Neuronal stem cell (in vitro differentiated cells): ENCODE results near the gene HELZ2.
A peak's percentile ranks its signal among the peaks of the same experiment; 100 is the strongest.

ENCODE experiments used
- DNase-seq: peaks from one replicate; pipeline ENCODE4 v3.0.0-alpha.2; 2013; ENCODE audit warnings: low spot score
- H2AFZ ChIP-seq: one replicate; pipeline ENCODE4 v1.6.1; 2013; ENCODE audit warnings: mild to moderate bottlenecking, low read length, inconsistent platforms
- H2AK5ac ChIP-seq: 2 replicates; pipeline ENCODE4 v1.6.1; 2013; ENCODE audit warnings: low read depth, mild to moderate bottlenecking, inconsistent platforms, low read length, moderate library complexity, mixed read lengths
- H2BK120ac ChIP-seq: 2 replicates; pipeline ENCODE4 v1.6.1; 2013; ENCODE audit warnings: low read depth, mild to moderate bottlenecking, inconsistent platforms, low read length, moderate library complexity, mixed read lengths
- H2BK12ac ChIP-seq: one replicate; pipeline ENCODE4 v1.6.1; 2013; ENCODE audit warnings: low read length, inconsistent platforms
- H2BK15ac ChIP-seq: 2 replicates; pipeline ENCODE4 v1.6.1; 2013; ENCODE audit warnings: mild to moderate bottlenecking, low read length, inconsistent platforms, mixed read lengths
- H2BK5ac ChIP-seq: one replicate; pipeline ENCODE4 v1.6.1; 2013; ENCODE audit warnings: inconsistent platforms, mild to moderate bottlenecking, low read length, moderate library complexity
- H3K14ac ChIP-seq: one replicate; pipeline ENCODE4 v1.6.1; 2013; ENCODE audit warnings: low read length, inconsistent platforms
- H3K18ac ChIP-seq: 2 replicates; pipeline ENCODE4 v1.6.1; 2013; ENCODE audit warnings: low read length, inconsistent platforms
- H3K23ac ChIP-seq: 2 replicates; pipeline ENCODE4 v1.6.1; 2013; ENCODE audit warnings: low read depth, mild to moderate bottlenecking, mixed read lengths, low read length, inconsistent platforms; ENCODE audit not compliant: poor library complexity
- H3K27ac ChIP-seq: replicated peaks from 3 replicates; pipeline ENCODE4 v1.5.1; 2013; ENCODE audit warnings: low read length, inconsistent platforms
- H3K27me3 ChIP-seq, 3 experiments: 2 replicates each; pipeline ENCODE4 v1.6.1; 2013; ENCODE audit warnings: low read length in 3 of 3, mild to moderate bottlenecking in 2 of 3, inconsistent platforms in 1 of 3, low read depth in 1 of 3, mixed read lengths in 1 of 3, moderate library complexity in 1 of 3; ENCODE audit not compliant: control insufficient read depth in 3 of 3, insufficient read depth in 3 of 3
- H3K36me3 ChIP-seq, 2 donors: replicated peaks in 1 of 2; 2 replicates each; pipeline ENCODE4 v1.6.1; 2013; ENCODE audit warnings: low read length in 2 of 2; ENCODE audit not compliant: control insufficient read depth in 2 of 2, insufficient read depth in 2 of 2
- H3K4ac ChIP-seq: 2 replicates; pipeline ENCODE4 v1.6.1; 2013; ENCODE audit warnings: inconsistent platforms, mild to moderate bottlenecking, low read length, moderate library complexity
- H3K4me1 ChIP-seq, 2 donors: 1 replicate in 1 of 2; 2 replicates in 1 of 2; pipeline ENCODE4 v1.6.1; 2013; ENCODE audit warnings: low read length in 2 of 2, low read depth in 1 of 2; ENCODE audit not compliant: control insufficient read depth in 2 of 2, insufficient read depth in 1 of 2
- H3K4me2 ChIP-seq: one replicate; pipeline ENCODE4 v1.6.1; 2013; ENCODE audit warnings: mild to moderate bottlenecking, low read length, inconsistent platforms; ENCODE audit not compliant: insufficient read depth, poor library complexity, severe bottlenecking
- H3K4me3 ChIP-seq, 2 donors: 2 replicates each; pipeline ENCODE4 v1.5.1; 2013; ENCODE audit warnings: low read length in 2 of 2, mild to moderate bottlenecking in 2 of 2, inconsistent platforms in 1 of 2, moderate library complexity in 1 of 2
- H3K79me1 ChIP-seq: one replicate; pipeline ENCODE4 v1.6.1; 2013; ENCODE audit warnings: low read depth, mild to moderate bottlenecking, inconsistent platforms, low read length, moderate library complexity
- H3K9ac ChIP-seq: one replicate; pipeline ENCODE4 v1.6.1; 2013; ENCODE audit warnings: mild to moderate bottlenecking, low read depth, low read length, inconsistent platforms; ENCODE audit not compliant: poor library complexity
- H3K9me3 ChIP-seq, 2 donors: replicated peaks in 1 of 2; 2 replicates each; pipeline versions ENCODE3 to v1.6.1; 2013; ENCODE audit warnings: low read length in 2 of 2, mild to moderate bottlenecking in 2 of 2, inconsistent platforms in 1 of 2, low read depth in 1 of 2, mixed read lengths in 1 of 2, moderate library complexity in 1 of 2; ENCODE audit not compliant: control insufficient read depth in 2 of 2, insufficient read depth in 1 of 2
- H4K8ac ChIP-seq: one replicate; pipeline ENCODE4 v1.6.1; 2013; ENCODE audit warnings: low read depth, mild to moderate bottlenecking, inconsistent platforms, low read length, moderate library complexity
- H4K91ac ChIP-seq: one replicate; pipeline ENCODE4 v1.6.1; 2013; ENCODE audit warnings: low read length, low read depth, mild to moderate bottlenecking, inconsistent platforms; ENCODE audit not compliant: poor library complexity
- WGBS, 2 donors: extraction: QIAGEN DNeasy Blood & Tissue Kit; methylation state at CpG; one replicate each; pipeline ENCODE4 v1.1.7; 2013; ENCODE audit warnings: missing lambda C conversion rate in 2 of 2, mixed read lengths in 1 of 2; ENCODE audit not compliant: insufficient read length in 2 of 2, insufficient replicate concordance in 1 of 2; ENCODE audit errors: extremely low coverage in 2 of 2; 5-methylcytosine and 5-hydroxymethylcytosine counted together

The HELZ2 gene

DNA sequence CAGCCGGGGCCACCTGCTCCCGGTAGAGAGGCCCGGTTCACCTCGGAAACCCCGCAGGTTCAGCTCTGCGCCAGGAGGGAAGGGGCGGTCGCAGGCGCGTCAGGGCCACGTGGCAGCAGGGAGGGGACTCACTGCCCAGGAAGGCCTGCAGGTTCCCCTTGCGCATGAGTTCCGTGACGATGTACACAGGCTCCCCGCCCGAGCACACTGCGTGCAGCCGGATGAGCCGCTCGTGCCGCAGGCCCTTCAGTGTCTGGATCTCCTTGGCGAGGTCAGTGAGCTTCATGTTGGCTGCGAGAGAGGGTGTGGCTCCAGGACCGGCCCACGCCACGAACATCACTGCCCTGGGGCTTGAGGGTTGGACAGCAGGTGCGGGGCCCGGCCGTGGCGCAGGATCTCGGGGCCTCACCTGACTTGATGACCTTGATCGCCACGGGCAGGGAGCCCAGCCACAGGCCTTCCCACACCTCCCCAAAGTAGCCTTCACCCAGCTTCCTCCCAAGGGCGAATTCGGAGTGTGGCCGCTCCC lies 31.9 kb downstream of the HELZ2 start:
- no peak overlapping the region for H2BK5ac ChIP-seq
- no CpG with 5 or more reads among the region's 36 CpGs for WGBS, 2 donors
- no peak overlapping the region for H3K4me2 ChIP-seq
- H3K27me3 ChIP-seq: peaks cover 0 to 49% (median under 1%) of the 10 kb centered on the region in 3 experiments
- H3K4me3 ChIP-seq: no peak overlapping the region
- DNase-seq: no peak
- H3K27ac ChIP-seq: no peak overlapping the region
- peak overlapping the region; percentile 68 for H2AK5ac ChIP-seq
- H4K8ac ChIP-seq: no peak overlapping the region
- no peaks in the 10 kb centered on the region for H3K79me1 ChIP-seq
- peak overlapping the region; percentile 76 for H2BK120ac ChIP-seq
- peak overlapping the region; percentile 58 for H2BK12ac ChIP-seq
- no peaks in the 10 kb centered on the region for H3K36me3 ChIP-seq
- no peak overlapping the region for H3K14ac ChIP-seq
- H2AFZ ChIP-seq: no peak overlapping the region
- no peaks in the 10 kb centered on the region for H3K9me3 ChIP-seq
- no peak overlapping the region for H4K91ac ChIP-seq
- no peak overlapping the region for H3K4ac ChIP-seq
- peaks cover 3 to 10% of the 10 kb centered on the region in 2 donors for H3K4me1 ChIP-seq
- H3K9ac ChIP-seq: peak overlapping the region; percentile 44
- H2BK15ac ChIP-seq: no peak overlapping the region
- H3K18ac ChIP-seq: peak overlapping the region; percentile 17
- H3K23ac ChIP-seq: peak overlapping the region; percentile 68

GRCh38 chr20:63541371-63541770 lies 32.7 kb downstream of the HELZ2 start:
- H2AFZ ChIP-seq: no peak overlapping the region
- peak overlapping the region; percentile 77 for H2AK5ac ChIP-seq
- no CpG with 5 or more reads among the region's 28 CpGs for WGBS, 2 donors
- H3K9me3 ChIP-seq: no peaks in the 10 kb centered on the region
- no peaks in the 10 kb centered on the region for H3K36me3 ChIP-seq
- H3K9ac ChIP-seq: no peak overlapping the region
- H3K23ac ChIP-seq: peak overlapping the region; percentile 25
- no peak overlapping the region for H4K91ac ChIP-seq
- H3K4me3 ChIP-seq: no peak overlapping the region
- H2BK12ac ChIP-seq: peak overlapping the region; percentile 94
- no peak overlapping the region for H3K14ac ChIP-seq
- H2BK15ac ChIP-seq: peak overlapping the region; percentile 49
- H3K27ac ChIP-seq: no peak overlapping the region
- DNase-seq: no peak
- H3K4ac ChIP-seq: no peak overlapping the region
- H3K4me1 ChIP-seq: peaks cover 9 to 12% of the 10 kb centered on the region in 2 donors
- no peak overlapping the region for H2BK120ac ChIP-seq
- H3K27me3 ChIP-seq: peaks cover 0 to 43% (median 0%) of the 10 kb centered on the region in 3 experiments
- peak overlapping the region; percentile 58 for H3K18ac ChIP-seq
- H2BK5ac ChIP-seq: no peak overlapping the region
- no peak overlapping the region for H3K4me2 ChIP-seq
- no peak overlapping the region for H4K8ac ChIP-seq
- H3K79me1 ChIP-seq: no peaks in the 10 kb centered on the region

DNA sequence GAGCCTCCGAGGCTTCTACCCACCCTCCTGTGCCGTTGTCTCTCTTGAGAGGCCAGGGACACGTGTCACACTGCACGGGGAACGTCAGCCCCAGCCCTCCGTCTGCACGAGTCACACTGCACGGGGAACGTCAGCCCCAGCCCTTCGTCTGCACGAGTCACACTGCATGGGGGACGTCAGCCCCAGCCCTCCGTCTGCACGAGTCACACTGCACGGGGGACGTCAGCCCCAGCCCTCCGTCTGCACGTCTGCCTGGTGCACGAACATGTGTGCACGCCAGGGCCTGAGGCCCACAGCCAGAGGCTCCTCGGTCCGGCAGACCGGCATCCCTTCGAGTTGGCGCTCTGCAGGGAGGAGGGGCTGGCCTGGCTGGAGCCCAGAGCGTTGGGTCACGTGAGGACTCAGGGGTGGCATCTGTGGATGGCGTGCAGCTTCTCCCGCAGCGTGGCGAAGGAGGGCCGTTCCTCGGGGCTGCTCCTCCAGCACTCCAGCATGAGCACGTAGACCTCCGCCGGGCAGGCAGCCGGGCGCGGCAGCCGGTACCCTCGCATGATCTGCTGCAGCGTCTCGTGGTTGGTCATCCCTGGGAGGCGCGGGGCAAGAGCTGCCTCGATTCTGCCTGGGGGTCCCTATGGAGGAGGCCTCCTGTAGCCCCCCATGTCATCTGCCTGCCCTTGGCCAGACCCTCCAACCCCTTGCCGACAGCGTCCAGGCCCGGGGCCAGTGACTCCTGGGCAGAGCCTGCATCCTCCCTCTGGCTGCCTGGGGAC lies 33.4 kb downstream of the HELZ2 start:
- WGBS, 2 donors: no CpG with 5 or more reads among the region's 49 CpGs
- Histone ChIP-seq H2AK5ac (peak overlapping the region; percentile 41), H3K4me1 (peaks cover 13 to 14% of the 10 kb centered on the region in 2 donors), H3K36me3 (no peaks in the 10 kb centered on the region), H3K4me2 (no peak overlapping the region), H4K91ac (peak overlapping the region; percentile 79), H2BK12ac (no peak overlapping the region), H3K14ac (peak overlapping the region; percentile 56), H2BK15ac (peak overlapping the region; percentile 91), H3K18ac (peak overlapping the region; percentile 35), H4K8ac (no peak overlapping the region), H2AFZ (peak overlapping the region; percentile 49), H3K9ac (no peak overlapping the region), H3K23ac (peak overlapping the region; percentile 68), H3K79me1 (no peaks in the 10 kb centered on the region), H3K27ac (no peak overlapping the region), H3K4me3 (no peak overlapping the region), H3K27me3 (peaks cover 0 to 35% (median 0%) of the 10 kb centered on the region in 3 experiments), H3K4ac (peak overlapping the region; percentile 66), H2BK120ac (peak overlapping the region; percentile 36), H2BK5ac (peak overlapping the region; percentile 82), H3K9me3 (no peaks in the 10 kb centered on the region)
- no peak for DNase-seq
